ENCODE results near the gene CNPY1. TPM values are rescaled to one million over a fixed set of nuclear protein-coding genes. Genes with fewer than 3 reads are reported as not detected.

CNPY1 gene
- total RNA-seq, 4 donors from 2014 or later, result not detected

GRCh38 chr7:155560196-155560885 is 14.0 kb upstream of the CNPY1 start:
- Histone ChIP-seq H3K27me3 (peaks cover 0 to 55% (median 3%) of the 10 kb centered on the region in 4 donors), H3K4me1 (no peaks in the 10 kb centered on the region), H3K36me3 (no peaks in the 10 kb centered on the region), H3K4me3 (no peak overlapping the region), H3K27ac (replicated peaks in 1 of 4) (no peak overlapping the region), H3K9me3 (no peaks in the 10 kb centered on the region)
- intact Hi-C loops (cut with DNase I), result no loop called here
- TF ChIP-seq POLR2AphosphoS5 (IDR thresholded peaks at IDR 0.05), result no peak
- DNase-seq (ENCODE audit: extremely low spot score), result no peak
- 87% methylated on average over 21 of the region's 21 CpGs for WGBS

- intact Hi-C loops (cut with DNase I), result no loop called here
- peaks cover 0 to 62% (median 3%) of the 10 kb centered on the region in 4 donors for H3K27me3 ChIP-seq
- no peak overlapping the region for H3K27ac ChIP-seq (replicated peaks in 1 of 4)
- no peaks in the 10 kb centered on the region for H3K4me1 ChIP-seq
- no peaks in the 10 kb centered on the region for H3K9me3 ChIP-seq
- DNase-seq (ENCODE audit: extremely low spot score), result no peak
- 83% methylated on average over 3 of the region's 13 CpGs for WGBS
- no peaks in the 10 kb centered on the region for H3K36me3 ChIP-seq
- no peak overlapping the region for H3K4me3 ChIP-seq
- TF ChIP-seq POLR2A (IDR thresholded peaks at IDR 0.05; ENCODE audit: low read depth) (no peak), CTCF (IDR thresholded peaks at IDR 0.05) (no peak), POLR2AphosphoS5 (IDR thresholded peaks at IDR 0.05) (no peak), EP300 (IDR thresholded peaks at IDR 0.05) (no peak)
These were observed 13.3 kb upstream of the CNPY1 start for GRCh38 chr7:155559519-155560108.

GRCh38 chr7:155558961-155559360 is 12.6 kb upstream of the CNPY1 start:
- TF ChIP-seq CTCF (IDR thresholded peaks at IDR 0.05) (no peak), EP300 (IDR thresholded peaks at IDR 0.05) (no peak), POLR2A (IDR thresholded peaks at IDR 0.05; ENCODE audit: low read depth) (no peak), POLR2AphosphoS5 (IDR thresholded peaks at IDR 0.05) (no peak)
- Histone ChIP-seq H3K9me3 (peaks cover 0 to 4% (median 0%) of the 10 kb centered on the region in 4 donors), H3K4me1 (no peaks in the 10 kb centered on the region), H3K27ac (replicated peaks in 1 of 4) (no peak overlapping the region), H3K27me3 (peaks cover 0 to 67% (median 3%) of the 10 kb centered on the region in 4 donors), H3K4me3 (no peak overlapping the region), H3K36me3 (no peaks in the 10 kb centered on the region)
- DNase-seq (ENCODE audit: extremely low spot score), result no peak
- intact Hi-C loops (cut with DNase I), result no loop called here
- 79% methylated on average over 7 of the region's 13 CpGs for WGBS

- peaks cover 0 to 9% (median 0%) of the 10 kb centered on the region in 4 donors for H3K9me3 ChIP-seq
- H3K27ac ChIP-seq (replicated peaks in 1 of 4), result no peak overlapping the region
- H3K4me3 ChIP-seq, result no peak overlapping the region
- no peak for TF ChIP-seq EP300 (IDR thresholded peaks at IDR 0.05)
- no peak for TF ChIP-seq POLR2A (IDR thresholded peaks at IDR 0.05; ENCODE audit: low read depth)
- no peak for TF ChIP-seq POLR2AphosphoS5 (IDR thresholded peaks at IDR 0.05)
- no peak for TF ChIP-seq CTCF (IDR thresholded peaks at IDR 0.05)
- intact Hi-C loops (cut with DNase I), result no loop called here
- WGBS, result 94% methylated on average over 8 of the region's 8 CpGs
- peaks cover 0 to 72% (median 3%) of the 10 kb centered on the region in 4 donors for H3K27me3 ChIP-seq
- no peak for DNase-seq (ENCODE audit: extremely low spot score)
- H3K4me1 ChIP-seq, result no peaks in the 10 kb centered on the region
- H3K36me3 ChIP-seq, result no peaks in the 10 kb centered on the region
These were observed 12.0 kb upstream of the CNPY1 start for GRCh38 chr7:155558351-155558750.

GRCh38 chr7:155557778-155558177 is 11.4 kb upstream of the CNPY1 start:
- Histone ChIP-seq H3K4me3 (no peak overlapping the region), H3K27ac (replicated peaks in 1 of 4) (no peak overlapping the region), H3K27me3 (peaks cover 0 to 73% (median 3%) of the 10 kb centered on the region in 4 donors), H3K9me3 (peaks cover 0 to 11% (median 0%) of the 10 kb centered on the region in 4 donors), H3K4me1 (no peaks in the 10 kb centered on the region), H3K36me3 (no peaks in the 10 kb centered on the region)
- TF ChIP-seq POLR2A (IDR thresholded peaks at IDR 0.05; ENCODE audit: low read depth) (no peak), CTCF (IDR thresholded peaks at IDR 0.05) (no peak), POLR2AphosphoS5 (IDR thresholded peaks at IDR 0.05) (no peak), EP300 (IDR thresholded peaks at IDR 0.05) (no peak)
- no peak for DNase-seq (ENCODE audit: extremely low spot score)
- WGBS, result 76% methylated on average over 10 of the region's 10 CpGs
- intact Hi-C loops (cut with DNase I), result no loop called here
